Activated naive CD4-positive, alpha-beta T cell treated with Interleukin-2 at 50 U/mL for 16 hours (primary cell): Measurements from ENCODE around the gene PHIP.
"Not testable (repeated sequence)": the region's sequence is repeated elsewhere in the genome, so short reads cannot be mapped to it uniquely, and the experiment has no call there.

Experiments
- DNase-seq: peaks from one replicate; pipeline ENCODE4 v3.0.0-alpha.2; 2020

The PHIP gene

DNA sequence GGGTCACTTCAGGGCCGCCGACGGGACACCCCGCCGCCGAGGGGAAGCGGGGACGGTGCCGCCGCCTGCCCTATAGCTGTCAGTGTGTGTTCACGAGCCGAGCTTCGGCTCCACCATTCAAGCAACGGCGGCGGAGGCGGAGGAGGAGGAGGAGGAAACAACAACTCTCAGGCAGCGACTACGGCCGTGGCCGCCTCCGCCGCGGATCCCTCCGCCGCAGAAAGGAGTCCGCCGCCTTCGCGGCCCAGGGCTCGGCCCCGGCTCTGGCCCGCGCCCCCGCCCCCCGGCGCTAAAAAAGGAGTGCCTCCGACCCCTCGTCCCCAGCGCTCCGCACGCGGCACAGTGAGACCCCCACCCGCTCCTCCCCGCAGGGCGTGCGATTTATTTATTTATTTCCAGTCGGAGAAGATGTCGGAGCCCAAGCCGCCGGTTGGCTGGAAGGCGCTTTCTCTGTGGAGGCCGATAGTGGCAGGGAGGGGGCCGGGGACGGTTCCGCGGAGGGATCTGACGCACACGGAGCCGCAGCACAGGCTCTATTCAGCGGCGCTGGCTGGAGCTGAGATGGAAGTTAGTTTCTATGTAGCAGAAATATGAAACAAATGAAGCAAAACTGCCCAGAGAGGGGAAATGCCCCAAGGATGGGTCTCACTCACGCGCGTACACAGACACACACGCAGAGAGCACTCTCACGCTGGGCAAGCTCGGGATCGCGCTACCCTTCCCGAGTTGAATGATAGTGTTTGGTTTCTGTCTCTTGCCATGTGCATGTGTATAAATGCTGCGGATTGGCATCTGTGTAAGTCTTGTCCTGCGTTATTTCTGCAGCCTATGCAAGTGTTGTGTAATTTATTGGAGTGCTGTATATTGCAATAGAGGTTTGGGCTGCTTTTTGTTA is at the start of gene PHIP:
TSS of gene PHIP (minus strand) at position 180 of the 895 bp plus-strand sequence. CDS start 186 bp downstream, outside the sequence.
- peak; percentile 92 for DNase-seq

GRCh38 chr6:79127660-79128059 is 49.6 kb upstream of the PHIP start:
- no peak for DNase-seq

DNA sequence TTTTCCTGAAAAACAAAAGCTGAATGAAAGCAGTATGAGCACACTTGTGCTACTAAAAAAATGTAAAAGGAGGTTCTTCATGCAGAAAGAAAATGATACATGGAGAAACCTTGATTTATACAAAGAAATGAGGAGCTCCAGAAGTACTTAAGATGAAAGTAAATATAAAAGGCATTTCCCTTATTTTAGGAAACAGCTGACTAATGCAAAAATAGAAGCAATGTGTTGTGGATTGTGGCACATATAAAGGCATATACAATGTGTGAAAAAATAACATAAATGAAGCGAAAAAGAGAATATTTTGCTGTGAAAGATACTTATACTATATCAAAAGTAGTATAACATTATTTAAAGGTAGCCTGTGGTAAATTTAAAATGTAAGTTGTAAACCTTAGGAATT is 41.2 kb upstream of the PHIP start:
- no peak for DNase-seq

DNA sequence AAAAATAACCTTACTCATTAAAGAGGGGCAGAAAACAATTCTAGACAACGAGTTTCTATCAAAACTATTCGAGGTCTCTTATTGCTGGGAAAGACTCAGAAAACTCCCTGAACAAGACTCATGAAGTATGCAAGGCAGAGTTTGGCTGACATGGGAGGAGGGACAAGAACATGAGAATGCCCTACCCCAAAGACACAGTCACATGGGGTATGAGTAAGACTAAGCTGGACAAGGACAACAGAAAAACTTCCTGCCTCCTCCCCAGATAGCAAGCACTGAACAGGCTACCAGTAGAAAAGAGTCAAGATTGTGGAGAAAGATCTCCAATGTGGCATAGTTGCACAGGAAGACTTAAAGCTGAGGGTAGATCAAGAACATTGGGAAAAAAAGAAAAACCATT is 39.7 kb upstream of the PHIP start:
- no peak for DNase-seq

- no peak for DNase-seq
Observed at GRCh38 chr6:79115553-79116182, 37.6 kb upstream of the PHIP start.

- DNase-seq: no peak
Observed at GRCh38 chr6:79111549-79111948, 33.5 kb upstream of the PHIP start.

GRCh38 chr6:79101164-79101563 is 23.1 kb upstream of the PHIP start:
- DNase-seq: no peak

- no peak for DNase-seq
Observed at GRCh38 chr6:79100304-79100703, 22.2 kb upstream of the PHIP start.

- no peak for DNase-seq
Observed at GRCh38 chr6:79094938-79095337, 16.9 kb upstream of the PHIP start.

GRCh38 chr6:79091801-79092200 is 13.7 kb upstream of the PHIP start:
- not testable (repeated sequence) for DNase-seq

GRCh38 chr6:79089552-79090404 is 11.7 kb upstream of the PHIP start:
- no peak for DNase-seq

GRCh38 chr6:79084693-79085092 is 6.6 kb upstream of the PHIP start:
- no peak for DNase-seq

GRCh38 chr6:79082304-79082703 is 4.2 kb upstream of the PHIP start:
- no peak for DNase-seq

- no peak for DNase-seq
Observed at GRCh38 chr6:79081663-79082062, 3.6 kb upstream of the PHIP start.

DNA sequence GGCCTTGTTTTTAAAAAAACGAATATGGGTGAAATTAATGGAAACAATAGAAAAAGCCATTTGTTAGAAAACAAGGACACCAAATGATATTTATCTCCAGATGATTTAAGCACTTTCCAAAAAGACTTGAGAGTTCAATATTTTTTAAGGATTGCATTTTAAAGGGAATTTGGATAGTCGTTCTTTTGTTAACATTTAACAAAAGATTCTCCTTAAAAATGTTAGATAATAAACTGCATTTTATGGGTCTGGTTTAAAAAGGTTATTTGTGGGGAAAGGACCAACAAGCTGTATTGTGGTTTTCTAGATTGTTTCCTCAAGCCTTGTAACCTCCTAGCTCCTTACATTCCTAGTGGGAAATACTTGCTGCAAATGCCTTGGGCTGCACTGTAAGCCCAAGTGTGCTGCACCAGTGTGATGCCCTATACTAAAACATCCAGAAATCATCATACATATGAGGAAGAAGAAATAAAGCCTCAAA is 1.5 kb upstream of the PHIP start:
- no peak for DNase-seq

- DNase-seq: no peak
Observed at GRCh38 chr6:79077715-79078074, 359 bp downstream of the PHIP start.

GRCh38 chr6:79076782-79077641 is 1.0 kb downstream of the PHIP start:
- peak; percentile 87 for DNase-seq

DNA sequence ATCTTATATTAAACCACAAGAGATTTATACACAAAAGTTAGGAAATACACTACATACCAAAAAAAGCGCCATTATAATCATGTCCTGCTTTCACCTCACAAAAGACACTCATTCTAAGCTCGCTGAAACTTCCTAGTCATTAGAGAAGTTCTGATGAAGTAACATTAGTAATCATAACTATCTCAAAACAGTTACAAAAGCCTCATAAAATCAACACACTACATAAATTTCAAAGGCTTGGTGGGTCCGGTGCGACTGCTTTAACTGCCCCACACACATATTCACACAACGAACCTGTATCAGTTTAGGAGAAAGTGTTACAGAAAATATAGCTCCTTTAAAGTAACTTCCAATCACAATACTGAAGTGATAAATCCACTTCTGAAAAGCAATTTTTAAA is 1.9 kb downstream of the PHIP start:
- DNase-seq: peak; percentile 16

- DNase-seq: no peak
Observed at GRCh38 chr6:79073888-79074287, 4.2 kb downstream of the PHIP start.

GRCh38 chr6:79072640-79073181 is 5.3 kb downstream of the PHIP start:
- DNase-seq: no peak

DNA sequence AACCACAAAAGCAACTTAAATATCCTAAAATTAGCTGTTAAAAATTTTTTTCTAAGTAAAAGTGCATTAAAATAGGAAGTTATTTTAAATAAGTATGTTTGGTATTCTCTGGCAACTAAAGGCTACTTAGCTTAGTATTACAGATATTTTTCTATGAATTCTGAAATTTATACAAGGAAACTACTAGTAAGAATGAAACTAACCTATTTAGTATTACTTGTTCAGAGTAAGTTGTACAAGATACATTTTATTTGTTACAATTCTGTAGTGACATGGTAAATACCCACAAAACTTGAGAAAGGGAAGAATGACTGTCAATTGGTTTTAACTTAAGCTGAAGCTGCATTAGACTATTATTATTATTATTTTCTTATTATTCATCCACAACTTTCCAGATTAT is 6.5 kb downstream of the PHIP start:
- no peak for DNase-seq

- no peak for DNase-seq
Observed at GRCh38 chr6:79070206-79070825, 7.7 kb downstream of the PHIP start.
